SK-N-SH (cell line): ENCODE measurements around the gene WTAP.

ENCODE experiments used
- TF ChIP-seq, protein P1 (sequence below): fragments of 200-600 bp; sonication (generic); IDR thresholded peaks from 2 replicates; pipeline ENCODE4 v1.6.1; 2017; ENCODE audit warnings: antibody characterized with exemption, mild to moderate bottlenecking, moderate library complexity
- TF ChIP-seq, protein P2 (sequence below): IDR thresholded peaks from 2 replicates; pipeline ENCODE4 v1.4.0; 2012; ENCODE audit warnings: low read depth
- TF ChIP-seq, protein P3 (sequence below): IDR thresholded peaks from 2 replicates; pipeline ENCODE4 v1.6.1; 2012; ENCODE audit warnings: mild to moderate bottlenecking, low read depth, low read length, moderate library complexity

DNA sequence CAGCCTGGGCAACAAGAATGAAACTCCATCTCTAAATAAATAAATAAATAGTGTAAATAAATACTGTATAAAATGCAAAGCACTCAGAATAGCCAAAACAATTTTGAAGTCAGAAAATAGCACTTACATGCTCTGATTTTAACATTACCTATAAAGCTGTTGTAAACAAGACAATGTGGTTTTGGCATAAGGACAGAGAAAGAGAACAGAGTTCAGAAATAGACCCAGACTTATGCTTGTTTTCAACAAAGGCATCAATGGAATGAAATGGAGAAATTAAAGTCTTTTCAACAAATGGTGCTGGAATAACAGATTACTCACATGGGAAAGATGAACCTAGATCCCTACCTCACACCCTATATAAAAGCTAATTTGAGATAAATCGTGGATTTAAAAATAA lies 44.9 kb downstream of the WTAP start:
- TF ChIP-seq, protein P1, sequence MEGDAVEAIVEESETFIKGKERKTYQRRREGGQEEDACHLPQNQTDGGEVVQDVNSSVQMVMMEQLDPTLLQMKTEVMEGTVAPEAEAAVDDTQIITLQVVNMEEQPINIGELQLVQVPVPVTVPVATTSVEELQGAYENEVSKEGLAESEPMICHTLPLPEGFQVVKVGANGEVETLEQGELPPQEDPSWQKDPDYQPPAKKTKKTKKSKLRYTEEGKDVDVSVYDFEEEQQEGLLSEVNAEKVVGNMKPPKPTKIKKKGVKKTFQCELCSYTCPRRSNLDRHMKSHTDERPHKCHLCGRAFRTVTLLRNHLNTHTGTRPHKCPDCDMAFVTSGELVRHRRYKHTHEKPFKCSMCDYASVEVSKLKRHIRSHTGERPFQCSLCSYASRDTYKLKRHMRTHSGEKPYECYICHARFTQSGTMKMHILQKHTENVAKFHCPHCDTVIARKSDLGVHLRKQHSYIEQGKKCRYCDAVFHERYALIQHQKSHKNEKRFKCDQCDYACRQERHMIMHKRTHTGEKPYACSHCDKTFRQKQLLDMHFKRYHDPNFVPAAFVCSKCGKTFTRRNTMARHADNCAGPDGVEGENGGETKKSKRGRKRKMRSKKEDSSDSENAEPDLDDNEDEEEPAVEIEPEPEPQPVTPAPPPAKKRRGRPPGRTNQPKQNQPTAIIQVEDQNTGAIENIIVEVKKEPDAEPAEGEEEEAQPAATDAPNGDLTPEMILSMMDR: no peak
- TF ChIP-seq, protein P2, sequence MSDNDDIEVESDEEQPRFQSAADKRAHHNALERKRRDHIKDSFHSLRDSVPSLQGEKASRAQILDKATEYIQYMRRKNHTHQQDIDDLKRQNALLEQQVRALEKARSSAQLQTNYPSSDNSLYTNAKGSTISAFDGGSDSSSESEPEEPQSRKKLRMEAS: no peak
- TF ChIP-seq, protein P3, sequence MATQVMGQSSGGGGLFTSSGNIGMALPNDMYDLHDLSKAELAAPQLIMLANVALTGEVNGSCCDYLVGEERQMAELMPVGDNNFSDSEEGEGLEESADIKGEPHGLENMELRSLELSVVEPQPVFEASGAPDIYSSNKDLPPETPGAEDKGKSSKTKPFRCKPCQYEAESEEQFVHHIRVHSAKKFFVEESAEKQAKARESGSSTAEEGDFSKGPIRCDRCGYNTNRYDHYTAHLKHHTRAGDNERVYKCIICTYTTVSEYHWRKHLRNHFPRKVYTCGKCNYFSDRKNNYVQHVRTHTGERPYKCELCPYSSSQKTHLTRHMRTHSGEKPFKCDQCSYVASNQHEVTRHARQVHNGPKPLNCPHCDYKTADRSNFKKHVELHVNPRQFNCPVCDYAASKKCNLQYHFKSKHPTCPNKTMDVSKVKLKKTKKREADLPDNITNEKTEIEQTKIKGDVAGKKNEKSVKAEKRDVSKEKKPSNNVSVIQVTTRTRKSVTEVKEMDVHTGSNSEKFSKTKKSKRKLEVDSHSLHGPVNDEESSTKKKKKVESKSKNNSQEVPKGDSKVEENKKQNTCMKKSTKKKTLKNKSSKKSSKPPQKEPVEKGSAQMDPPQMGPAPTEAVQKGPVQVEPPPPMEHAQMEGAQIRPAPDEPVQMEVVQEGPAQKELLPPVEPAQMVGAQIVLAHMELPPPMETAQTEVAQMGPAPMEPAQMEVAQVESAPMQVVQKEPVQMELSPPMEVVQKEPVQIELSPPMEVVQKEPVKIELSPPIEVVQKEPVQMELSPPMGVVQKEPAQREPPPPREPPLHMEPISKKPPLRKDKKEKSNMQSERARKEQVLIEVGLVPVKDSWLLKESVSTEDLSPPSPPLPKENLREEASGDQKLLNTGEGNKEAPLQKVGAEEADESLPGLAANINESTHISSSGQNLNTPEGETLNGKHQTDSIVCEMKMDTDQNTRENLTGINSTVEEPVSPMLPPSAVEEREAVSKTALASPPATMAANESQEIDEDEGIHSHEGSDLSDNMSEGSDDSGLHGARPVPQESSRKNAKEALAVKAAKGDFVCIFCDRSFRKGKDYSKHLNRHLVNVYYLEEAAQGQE: no peak
